Testis (tissue), 3 donors: Measurements from ENCODE around the gene SFRP4. TPM values are rescaled to one million over a fixed set of nuclear protein-coding genes. Genes with fewer than 3 reads are reported as not detected.

Experiments used
- DNase-seq: peaks from one replicate; pipeline ENCODE4 v3.0.0-alpha.2; 2019
- H3K27ac ChIP-seq, 2 donors: fragments of 200-600 bp; sonication (generic); one replicate each; pipeline ENCODE4 v1.5.1; 2019
- H3K27me3 ChIP-seq: fragments of 200-600 bp; sonication (generic); one replicate; pipeline ENCODE4 v1.5.1; 2019
- H3K36me3 ChIP-seq: fragments of 200-600 bp; sonication (generic); one replicate; pipeline ENCODE4 v1.5.1; 2017; ENCODE audit warnings: low read depth; ENCODE audit errors: missing control alignments
- H3K4me1 ChIP-seq: fragments of 200-600 bp; sonication (generic); one replicate; pipeline ENCODE4 v1.5.1; 2019
- H3K4me3 ChIP-seq, 2 donors: fragments of 200-600 bp; sonication (generic); one replicate each; pipeline ENCODE4 v1.5.1; 2017 to 2019
- H3K9me3 ChIP-seq: fragments of 200-600 bp; sonication (generic); one replicate; pipeline ENCODE4 v1.5.1; 2017
- CTCF ChIP-seq, 3 experiments: fragments of 450-650 bp in 2 of 3; fragments of 200-600 bp in 1 of 3; sonication (generic) in 1 of 3; IDR thresholded peaks; one replicate each; pipeline ENCODE4 v1.5.1; 2016 to 2019; ENCODE audit warnings: antibody characterized with exemption in 3 of 3, mild to moderate bottlenecking in 2 of 3, moderate library complexity in 1 of 3
- POLR2A ChIP-seq: fragments of 450-650 bp; IDR thresholded peaks from one replicate; pipeline ENCODE4 v1.6.1; 2017; ENCODE audit warnings: antibody characterized with exemption, mild to moderate bottlenecking, moderate library complexity
- WGBS, 2 donors: methylation state at CpG; one replicate each; pipeline ENCODE4 v1.1.5; 2018; 5-methylcytosine and 5-hydroxymethylcytosine counted together
- intact Hi-C: fragments of 100-400 bp; cut with DNase I; formaldehyde crosslinking; loops from one replicate; pipeline ENCODE4 v1.15.1; 2023; ENCODE audit warnings: low total_unique reads
- polyA plus RNA-seq: library from polyadenylated mRNA; stranded (reverse); fragments of 350-450 nt; fragmentation: Illumina TruSeq; extraction: RNeasy Lipid Tissue Mini Kit (QIAGEN cat#74804); gene quantifications from one replicate; pipeline ENCODE4 v1.2.3, GENCODE V29; 2014; ENCODE audit warnings: low read depth, low replicate concordance; ENCODE audit not compliant: insufficient read depth
- total RNA-seq, 2 donors: library from RNA; depleted of rRNA; stranded (reverse); fragments of >200 nt; gene quantifications; one replicate each; pipeline ENCODE4 v1.2.3, GENCODE V29; 2016

Gene SFRP4
- total and polyA plus RNA-seq, 3 donors from 2014 or later: 9.0 to 48.0 (median 18.5) TPM

- Histone ChIP-seq H3K9me3 (no peaks in the 10 kb centered on the region), H3K4me3 (no peak overlapping the region), H3K36me3 (no peaks in the 10 kb centered on the region), H3K27me3 (no peaks in the 10 kb centered on the region), H3K4me1 (peaks cover 23% of the 10 kb centered on the region), H3K27ac (peak overlapping the region; percentile 50 to 74)
- WGBS, 2 donors: 85 to 87% methylated on average over 4 of the region's 4 CpGs
- intact Hi-C loops: no loop called here
- TF ChIP-seq POLR2A (no peak), CTCF (IDR thresholded peaks at IDR 0.05) (no peak)
- DNase-seq: no peak
Observed at GRCh38 chr7:37928878-37929277, 12.3 kb upstream of the SFRP4 start.

- Histone ChIP-seq H3K27ac (peak overlapping the region; percentile 50 to 74), H3K9me3 (no peaks in the 10 kb centered on the region), H3K36me3 (no peaks in the 10 kb centered on the region), H3K4me1 (peaks cover 23% of the 10 kb centered on the region), H3K4me3 (no peak overlapping the region), H3K27me3 (no peaks in the 10 kb centered on the region)
- peak; percentile 31 for DNase-seq
- intact Hi-C loops: no loop called here
- TF ChIP-seq CTCF (IDR thresholded peaks at IDR 0.05): no peak
- no peak for TF ChIP-seq POLR2A
- WGBS, 2 donors: 58 to 72% methylated on average over 2 of the region's 2 CpGs
Observed at GRCh38 chr7:37927773-37928444, 11.3 kb upstream of the SFRP4 start.

GRCh38 chr7:37925620-37926019 is 9.0 kb upstream of the SFRP4 start:
- peaks cover 23% of the 10 kb centered on the region for H3K4me1 ChIP-seq
- intact Hi-C loops: no loop called here
- no peaks in the 10 kb centered on the region for H3K27me3 ChIP-seq
- 61 to 77% methylated on average over 1 of the region's 1 CpG for WGBS, 2 donors
- no peak for TF ChIP-seq POLR2A
- no peaks in the 10 kb centered on the region for H3K36me3 ChIP-seq
- DNase-seq: no peak
- H3K9me3 ChIP-seq: no peaks in the 10 kb centered on the region
- no peak overlapping the region for H3K4me3 ChIP-seq
- no peak overlapping the region for H3K27ac ChIP-seq

- Histone ChIP-seq H3K4me3 (no peak overlapping the region), H3K36me3 (no peaks in the 10 kb centered on the region), H3K27me3 (no peaks in the 10 kb centered on the region), H3K27ac (peak overlapping the region in 1 of 2 donors; percentile 51), H3K4me1 (peaks cover 19% of the 10 kb centered on the region), H3K9me3 (no peaks in the 10 kb centered on the region)
- 42 to 54% methylated on average over 3 of the region's 3 CpGs for WGBS, 2 donors
- TF ChIP-seq CTCF (IDR thresholded peaks at IDR 0.05) (no peak), POLR2A (no peak)
- no peak for DNase-seq
- intact Hi-C loops: no loop called here
Observed at GRCh38 chr7:37924491-37925041, 7.9 kb upstream of the SFRP4 start.

GRCh38 chr7:37923996-37924395 is 7.4 kb upstream of the SFRP4 start:
- no peak for DNase-seq
- TF ChIP-seq CTCF (IDR thresholded peaks at IDR 0.05): no peak
- TF ChIP-seq POLR2A: no peak
- intact Hi-C loops: no loop called here

More at GRCh38 chr7:37923996-37924395, 7.4 kb upstream of the SFRP4 start:
- Histone ChIP-seq H3K36me3 (no peaks in the 10 kb centered on the region), H3K4me1 (peaks cover 18% of the 10 kb centered on the region), H3K27ac (peak overlapping the region in 1 of 2 donors; percentile 51), H3K9me3 (no peaks in the 10 kb centered on the region), H3K4me3 (no peak overlapping the region), H3K27me3 (no peaks in the 10 kb centered on the region)
- 50 to 73% methylated on average over 1 of the region's 1 CpG for WGBS, 2 donors
